ENCODE measurements around the gene NAT9.

Gene NAT9

GRCh38 chr17:74755533-74755932, 20.6 kb downstream of the NAT9 start (continued):
- TF ChIP-seq CREB5 (CRISPR knock-in tag; IDR thresholded peaks at IDR 0.05; ENCODE audit: low read depth) (no peak), SNAI2 (CRISPR knock-in tag; IDR thresholded peaks at IDR 0.05) (no peak)

GRCh38 chr17:74754832-74755231, 21.3 kb downstream of the NAT9 start:
- ATAC-seq: no peak
- TF ChIP-seq CREB5 (CRISPR knock-in tag; IDR thresholded peaks at IDR 0.05; ENCODE audit: low read depth) (no peak), POU6F1 (CRISPR knock-in tag; IDR thresholded peaks at IDR 0.05; ENCODE audit: borderline replicate concordance, low read depth) (no peak), ZFP3 (CRISPR knock-in tag; IDR thresholded peaks at IDR 0.05) (no peak), BACH2 (CRISPR knock-in tag; IDR thresholded peaks at IDR 0.05; ENCODE audit: borderline replicate concordance) (no peak), TCF4 (CRISPR knock-in tag; IDR thresholded peaks at IDR 0.05; ENCODE audit: borderline replicate concordance) (no peak), ZFP30 (CRISPR knock-in tag; IDR thresholded peaks at IDR 0.05) (no peak), CSRNP3 (CRISPR knock-in tag; IDR thresholded peaks at IDR 0.05) (no peak), ARNTL (CRISPR knock-in tag; IDR thresholded peaks at IDR 0.05; ENCODE audit: borderline replicate concordance, low read depth) (no peak)

GRCh38 chr17:74752822-74753401, 23.2 kb downstream of the NAT9 start:
- TF ChIP-seq ZFP30 (CRISPR knock-in tag; IDR thresholded peaks at IDR 0.05) (no peak), ZNF565 (CRISPR knock-in tag; conservative IDR thresholded peaks at IDR 0.05; ENCODE audit: low read depth) (no peak), ISL1 (CRISPR knock-in tag; IDR thresholded peaks at IDR 0.05) (no peak)
- no peak for ATAC-seq

GRCh38 chr17:74752415-74752814, 23.7 kb downstream of the NAT9 start:
- ATAC-seq: no peak
- TF ChIP-seq CSDC2 (CRISPR knock-in tag; IDR thresholded peaks at IDR 0.05) (no peak), OSR1 (CRISPR knock-in tag; IDR thresholded peaks at IDR 0.05) (no peak), ZFP30 (CRISPR knock-in tag; IDR thresholded peaks at IDR 0.05) (no peak), GLIS3 (CRISPR knock-in tag; IDR thresholded peaks at IDR 0.05) (no peak), ESRRG (CRISPR knock-in tag; IDR thresholded peaks at IDR 0.05) (no peak), ZNF565 (CRISPR knock-in tag; conservative IDR thresholded peaks at IDR 0.05; ENCODE audit: low read depth) (no peak), CREB5 (CRISPR knock-in tag; IDR thresholded peaks at IDR 0.05; ENCODE audit: low read depth) (no peak), ZFP3 (CRISPR knock-in tag; IDR thresholded peaks at IDR 0.05) (no peak), RARB (CRISPR knock-in tag; IDR thresholded peaks at IDR 0.05) (no peak), PATZ1 (CRISPR knock-in tag; IDR thresholded peaks at IDR 0.05; ENCODE audit: borderline replicate concordance) (no peak), SNAI2 (CRISPR knock-in tag; IDR thresholded peaks at IDR 0.05) (no peak), POU6F1 (CRISPR knock-in tag; IDR thresholded peaks at IDR 0.05; ENCODE audit: borderline replicate concordance, low read depth) (no peak), ZNF8 (CRISPR knock-in tag; IDR thresholded peaks at IDR 0.05) (no peak), TCF4 (CRISPR knock-in tag; IDR thresholded peaks at IDR 0.05; ENCODE audit: borderline replicate concordance) (no peak), ZNF70 (CRISPR knock-in tag; IDR thresholded peaks at IDR 0.05) (no peak), PPARA (CRISPR knock-in tag; IDR thresholded peaks at IDR 0.05; ENCODE audit: borderline replicate concordance) (no peak), TSHZ2 (CRISPR knock-in tag; IDR thresholded peaks at IDR 0.05) (no peak), TOX (CRISPR knock-in tag; IDR thresholded peaks at IDR 0.05; ENCODE audit: borderline replicate concordance) (no peak)
